A549 (cell line): Measurements from ENCODE around the gene CRK. TPM values are rescaled to one million over a fixed set of nuclear protein-coding genes. Genes with fewer than 3 reads are reported as not detected.
"Not testable (repeated sequence)": the region's sequence is repeated elsewhere in the genome, so short reads cannot be mapped to it uniquely, and the experiment has no call there.

Experiments
- ATAC-seq, 2 experiments: fragments of 200-7000 bp in 1 of 2; fragments of >200 bp in 1 of 2; cut with Nextera tagmentation in 1 of 2; cut with Tn5 transposase in 1 of 2; 3 replicates each; pipeline versions ENCODE4 v1.8.0 to v1.9.1; 2018 to 2020; ENCODE audit warnings: mild to moderate bottlenecking in 1 of 2, moderate library complexity in 1 of 2
- CTCF ChIA-PET: fragments of 300-600 bp; sonication (Branson Sonifier 250); formaldehyde crosslinking; extraction: SDS; loops from one replicate; lab custom pipeline; 2021; ENCODE audit warnings: antibody characterized with exemption, inconsistent platforms; lab: Yijun Ruan, JAX
- POLR2A ChIA-PET: fragments of 350-600 bp; formaldehyde crosslinking; extraction: SDS; loops from one replicate; lab custom pipeline; 2021; ENCODE audit warnings: antibody characterized with exemption, inconsistent platforms; lab: Yijun Ruan, JAX
- DNase-seq, 2 experiments: peaks; one replicate each; pipeline versions ENCODE4 v3.0.0 to v3.0.0-alpha.2; 2011 to 2016; ENCODE audit warnings: low read depth in 1 of 2, low spot score in 1 of 2
- FAIRE-seq: peaks from 2 replicates; lab custom pipeline; 2011; peaks lifted over from hg19 to GRCh38; lab: Jason Lieb, UNC
- H3K27ac ChIP-seq, 2 experiments: fragments of >200 bp; sonication (Bioruptor Twin); formaldehyde crosslinking; 3 replicates each; pipeline ENCODE4 v1.5.1; 2016 to 2017
- H3K4me1 ChIP-seq: fragments of >200 bp; sonication (Bioruptor Twin); formaldehyde crosslinking; 3 replicates; pipeline ENCODE4 v1.6.1; 2016
- H3K4me2 ChIP-seq: fragments of >200 bp; sonication (Bioruptor Twin); formaldehyde crosslinking; 3 replicates; pipeline ENCODE4 v1.6.1; 2016
- H3K4me3 ChIP-seq: fragments of >200 bp; sonication (Bioruptor Twin); formaldehyde crosslinking; 3 replicates; pipeline ENCODE4 v1.5.1; 2016
- H3K9me3 ChIP-seq: fragments of >200 bp; sonication (Bioruptor Twin); formaldehyde crosslinking; 3 replicates; pipeline ENCODE4 v1.6.1; 2016
- BHLHE40 ChIP-seq: IDR thresholded peaks from 2 replicates; pipeline ENCODE4 v1.6.1; 2012; ENCODE audit warnings: low read depth, low read length, inconsistent platforms
- CEBPB ChIP-seq, 2 experiments: fragments of >200 bp in 1 of 2; sonication (Bioruptor Twin) in 1 of 2; formaldehyde crosslinking in 1 of 2; IDR thresholded peaks; 2 replicates each; pipeline ENCODE4 v1.6.1; 2012 to 2016
- E2F6 ChIP-seq: IDR thresholded peaks from 2 replicates; pipeline ENCODE4 v1.6.1; 2012; ENCODE audit warnings: low read depth, borderline replicate concordance
- ESRRA ChIP-seq: fragments of 150-350 bp; IDR thresholded peaks from 2 replicates; pipeline ENCODE4 v1.6.1; 2014; ENCODE audit warnings: mild to moderate bottlenecking, low read length, borderline replicate concordance
- HDAC2 ChIP-seq: fragments of 200-600 bp; sonication (generic); IDR thresholded peaks from 2 replicates; pipeline ENCODE4 v1.6.1; 2016
- HOXB13 ChIP-seq: fragments of 250-450 bp; sonication (Bioruptor Pico); IDR thresholded peaks from 2 replicates; pipeline ENCODE4 v1.5.0; 2020; ENCODE audit warnings: low read depth, mild to moderate bottlenecking, moderate library complexity
- JUNB ChIP-seq: fragments of >200 bp; sonication (Bioruptor Twin); formaldehyde crosslinking; IDR thresholded peaks from 2 replicates; pipeline ENCODE4 v1.6.1; 2016
- KDM1A ChIP-seq: fragments of 200-600 bp; sonication (generic); IDR thresholded peaks from 2 replicates; pipeline ENCODE4 v1.6.1; 2016; ENCODE audit warnings: low read depth, mild to moderate bottlenecking
- NFE2L2 ChIP-seq: fragments of 150-350 bp; conservative IDR thresholded peaks from 2 replicates; pipeline ENCODE4 v1.6.1; 2014; ENCODE audit warnings: low read length
- POLR2AphosphoS2 ChIP-seq: conservative IDR thresholded peaks from 2 replicates; pipeline ENCODE4 v1.6.1; 2012; ENCODE audit warnings: low read length, improper control_type of control experiment, inconsistent platforms
- TFCP2L1 ChIP-seq: fragments of 250-450 bp; sonication (Bioruptor Pico); IDR thresholded peaks from 2 replicates; pipeline ENCODE4 v1.5.0; 2021; ENCODE audit warnings: mild to moderate bottlenecking
- ZSCAN20 ChIP-seq: fragments of 250-450 bp; sonication (Bioruptor Pico); IDR thresholded peaks from 2 replicates; pipeline ENCODE4 v1.8.0; 2022; ENCODE audit warnings: mild to moderate bottlenecking, moderate library complexity
- WGBS: methylation state at CpG from one replicate; pipeline ENCODE4 v1.1.6; 2017; ENCODE audit errors: missing lambda C conversion rate; 5-methylcytosine and 5-hydroxymethylcytosine counted together
- polyA plus RNA-seq, 4 experiments: library from polyadenylated mRNA; depleted of rRNA in 3 of 4; stranded (reverse); fragments of >200 nt; fragmentation: RNase III in 1 of 4; extraction: RNeasy Plus Mini Kit Qiagen cat#74134 plus additional on column Dnase treatment in 1 of 4; gene quantifications; 2 replicates in 3 of 4; 3 replicates in 1 of 4; pipeline ENCODE4 v1.2.3, GENCODE V29; 2011 to 2017
- TF ChIP-seq, protein P1 (sequence below): IDR thresholded peaks from 2 replicates; pipeline ENCODE4 v1.6.1; 2012
- TF ChIP-seq, protein P2 (sequence below): fragments of 450-650 bp; IDR thresholded peaks from 2 replicates; pipeline ENCODE4 v1.6.1; 2014; ENCODE audit warnings: antibody characterized with exemption
- TF ChIP-seq, protein P3 (sequence below): fragments of >200 bp; sonication (Bioruptor Twin); formaldehyde crosslinking; IDR thresholded peaks from 3 replicates; pipeline ENCODE4 v1.6.1; 2016
- TF ChIP-seq, protein P4 (sequence below): fragments of >200 bp; sonication (Bioruptor Twin); formaldehyde crosslinking; IDR thresholded peaks from 2 replicates; pipeline ENCODE4 v1.6.1; 2016

CRK gene
- polyA plus RNA-seq, 2 of the 4 experiments (the other 2 are of a cell fraction) = 76.5 to 124 TPM

DNA sequence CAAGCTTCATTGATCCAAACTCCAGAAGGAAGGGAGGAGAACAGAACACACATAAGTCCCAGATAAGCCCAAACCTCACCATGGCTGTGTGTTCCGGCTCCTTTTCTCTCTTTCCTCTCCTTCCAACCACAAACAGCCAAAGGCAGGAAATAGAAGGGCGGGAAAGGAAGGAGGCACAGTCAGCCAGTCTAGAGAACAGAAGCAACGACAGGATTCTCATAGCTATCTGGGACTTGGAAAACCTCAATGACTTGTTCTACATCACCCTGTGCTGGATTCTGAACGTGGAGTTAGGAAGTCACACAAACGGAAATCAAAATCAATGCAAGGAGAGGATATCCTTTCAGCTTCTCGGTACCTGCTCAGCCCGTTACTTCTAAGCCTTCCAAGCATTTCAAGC lies 9.0 kb downstream of the CRK start (continued):
- TF ChIP-seq, protein P1, sequence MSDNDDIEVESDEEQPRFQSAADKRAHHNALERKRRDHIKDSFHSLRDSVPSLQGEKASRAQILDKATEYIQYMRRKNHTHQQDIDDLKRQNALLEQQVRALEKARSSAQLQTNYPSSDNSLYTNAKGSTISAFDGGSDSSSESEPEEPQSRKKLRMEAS = no peak
- TF ChIP-seq ZSCAN20 (CRISPR knock-in tag) (no peak), TFCP2L1 (CRISPR knock-in tag) (no peak), ESRRA (no peak), E2F6 (no peak), HOXB13 (CRISPR knock-in tag) (no peak), HDAC2 (no peak), POLR2AphosphoS2 (no peak), CEBPB (IDR thresholded peaks at IDR 0.05) (no peak)
- TF ChIP-seq, protein P2, sequence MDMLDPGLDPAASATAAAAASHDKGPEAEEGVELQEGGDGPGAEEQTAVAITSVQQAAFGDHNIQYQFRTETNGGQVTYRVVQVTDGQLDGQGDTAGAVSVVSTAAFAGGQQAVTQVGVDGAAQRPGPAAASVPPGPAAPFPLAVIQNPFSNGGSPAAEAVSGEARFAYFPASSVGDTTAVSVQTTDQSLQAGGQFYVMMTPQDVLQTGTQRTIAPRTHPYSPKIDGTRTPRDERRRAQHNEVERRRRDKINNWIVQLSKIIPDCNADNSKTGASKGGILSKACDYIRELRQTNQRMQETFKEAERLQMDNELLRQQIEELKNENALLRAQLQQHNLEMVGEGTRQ = no peak
- TF ChIP-seq, protein P3, sequence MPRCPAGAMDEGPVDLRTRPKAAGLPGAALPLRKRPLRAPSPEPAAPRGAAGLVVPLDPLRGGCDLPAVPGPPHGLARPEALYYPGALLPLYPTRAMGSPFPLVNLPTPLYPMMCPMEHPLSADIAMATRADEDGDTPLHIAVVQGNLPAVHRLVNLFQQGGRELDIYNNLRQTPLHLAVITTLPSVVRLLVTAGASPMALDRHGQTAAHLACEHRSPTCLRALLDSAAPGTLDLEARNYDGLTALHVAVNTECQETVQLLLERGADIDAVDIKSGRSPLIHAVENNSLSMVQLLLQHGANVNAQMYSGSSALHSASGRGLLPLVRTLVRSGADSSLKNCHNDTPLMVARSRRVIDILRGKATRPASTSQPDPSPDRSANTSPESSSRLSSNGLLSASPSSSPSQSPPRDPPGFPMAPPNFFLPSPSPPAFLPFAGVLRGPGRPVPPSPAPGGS = no peak
- TF ChIP-seq, protein P4, sequence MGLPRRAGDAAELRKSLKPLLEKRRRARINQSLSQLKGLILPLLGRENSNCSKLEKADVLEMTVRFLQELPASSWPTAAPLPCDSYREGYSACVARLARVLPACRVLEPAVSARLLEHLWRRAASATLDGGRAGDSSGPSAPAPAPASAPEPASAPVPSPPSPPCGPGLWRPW = no peak

- FAIRE-seq = no peak
- Histone ChIP-seq H3K4me1 (peaks cover 11% of the 10 kb centered on the region; the same call in 2 of the 3 replicates), H3K4me3 (no peak overlapping the region), H3K27ac (no peak overlapping the region), H3K4me2 (no peak overlapping the region), H3K9me3 (no peaks in the 10 kb centered on the region)
- no peak for DNase-seq
- no peak for TF ChIP-seq BHLHE40
- no peak for TF ChIP-seq HOXB13 (CRISPR knock-in tag)
- TF ChIP-seq NFE2L2 = no peak
- TF ChIP-seq JUNB = no peak
- no peak for TF ChIP-seq KDM1A
- CTCF ChIA-PET = interaction anchor here (0.7 to 1.8 kb wide), 5 partner anchors 22 to 192 kb away, joined by 3 to 7 read pairs (median 3); no protein-coding TSS in a partner anchor
- 94% methylated on average over 12 of the region's 12 CpGs for WGBS
- POLR2A ChIA-PET = no interaction called here
- no peak for ATAC-seq
Observed at GRCh38 chr17:1446201-1446600, 9.8 kb downstream of the CRK start.

DNA sequence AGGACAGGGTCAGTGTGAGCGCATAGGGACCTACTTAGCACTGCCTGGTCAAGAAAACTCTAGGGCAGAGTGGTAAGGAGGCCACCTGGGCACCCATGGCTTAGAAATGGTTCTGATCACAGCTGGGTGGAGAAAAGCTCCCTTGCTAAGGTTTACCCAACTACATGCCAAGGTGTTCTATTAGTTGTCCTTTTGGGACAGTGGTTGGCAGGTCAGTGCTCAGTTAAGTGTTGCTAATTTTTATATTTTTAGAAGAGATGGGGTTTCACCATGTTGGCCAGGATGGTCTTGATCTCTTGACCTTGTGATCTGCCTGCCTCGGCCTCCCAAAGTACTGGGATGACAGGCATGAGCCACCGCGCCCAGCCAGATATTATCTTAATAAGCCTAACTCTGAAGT lies 10.3 kb downstream of the CRK start:
- POLR2A ChIA-PET, H3K4me3 ChIP-seq: not testable (repeated sequence)
- WGBS = 95% methylated on average over 4 of the region's 4 CpGs

DNA sequence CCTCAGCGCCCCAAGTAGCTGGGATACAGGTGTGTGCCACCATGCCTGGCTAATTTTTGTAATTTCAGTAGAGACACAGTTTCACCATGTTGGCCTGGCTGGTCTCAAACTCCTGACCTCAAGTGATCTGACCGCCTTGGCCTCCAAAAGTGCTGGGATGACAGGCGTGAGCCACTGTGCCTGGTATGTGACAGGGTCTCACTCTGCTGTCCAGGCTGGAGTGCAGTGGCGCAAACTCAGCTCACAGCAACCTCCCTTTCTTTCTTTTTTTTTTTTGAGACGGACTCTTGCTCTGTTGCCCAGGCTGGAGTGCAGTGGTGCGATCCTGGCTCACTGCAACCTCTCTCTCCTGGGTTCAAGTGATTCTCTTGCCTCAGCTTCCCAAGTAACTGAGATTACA lies 13.3 kb downstream of the CRK start:
- ATAC-seq, DNase-seq, H3K27ac ChIP-seq, H3K4me2 ChIP-seq, H3K4me3 ChIP-seq, POLR2A ChIA-PET, H3K9me3 ChIP-seq, FAIRE-seq: not testable (repeated sequence)
- CTCF ChIA-PET = interaction anchor here (0.9 to 1.5 kb wide), 5 partner anchors 12 to 171 kb away, joined by 3 to 5 read pairs (median 3); partner anchors contain the start of gene PITPNA
- 96% methylated on average over 6 of the region's 6 CpGs for WGBS
- peaks cover 15% of the 10 kb centered on the region for H3K4me1 ChIP-seq

More for the DNA sequence above, 10.3 kb downstream of the CRK start:
- H3K4me2 ChIP-seq, FAIRE-seq, H3K9me3 ChIP-seq, H3K27ac ChIP-seq, DNase-seq: not testable (repeated sequence)
- peaks cover 11% of the 10 kb centered on the region; the same call in 2 of the 3 replicates for H3K4me1 ChIP-seq
- CTCF ChIA-PET = interaction anchor here (0.6 to 1.8 kb wide), 7 partner anchors 8 to 191 kb away, joined by 3 to 7 read pairs (median 3); no protein-coding TSS in a partner anchor
- peak in 1 of 2 experiments; percentile 41; a peak in 2 of 6 replicates for ATAC-seq
